NT2/D1 (cell line): Measurements from ENCODE around the gene PPIC.

Experiments
- SUZ12 ChIP-seq: IDR thresholded peaks from 2 replicates; pipeline ENCODE4 v1.6.1; 2011; ENCODE audit not compliant: insufficient read length, insufficient read depth; ENCODE audit errors: extremely low read depth
- YY1 ChIP-seq: IDR thresholded peaks from 2 replicates; pipeline ENCODE4 v1.6.1; 2011; ENCODE audit not compliant: insufficient read length, insufficient read depth

DNA sequence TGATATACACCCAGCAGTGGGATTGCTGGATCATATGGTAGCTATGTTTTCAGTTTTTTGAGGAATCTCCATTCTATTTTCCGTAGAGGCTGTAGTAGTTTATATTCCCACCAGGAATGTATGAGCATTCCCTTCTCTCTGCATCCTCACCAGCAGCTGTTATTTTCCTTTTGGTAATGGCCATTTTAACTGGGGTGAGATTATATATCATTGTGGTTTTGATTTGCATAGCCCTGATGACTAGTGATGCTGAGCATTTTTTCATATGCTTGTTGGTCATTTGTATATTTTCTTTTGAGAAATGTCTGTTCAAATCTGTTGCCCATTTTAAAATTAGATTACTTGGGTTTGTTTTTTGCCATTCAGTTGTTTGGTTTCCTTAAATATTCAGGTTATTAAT lies 11.2 kb upstream of the PPIC start:
- TF ChIP-seq YY1 (no peak), SUZ12 (no peak)
